ENCODE results near the gene KIF22.

DNA sequence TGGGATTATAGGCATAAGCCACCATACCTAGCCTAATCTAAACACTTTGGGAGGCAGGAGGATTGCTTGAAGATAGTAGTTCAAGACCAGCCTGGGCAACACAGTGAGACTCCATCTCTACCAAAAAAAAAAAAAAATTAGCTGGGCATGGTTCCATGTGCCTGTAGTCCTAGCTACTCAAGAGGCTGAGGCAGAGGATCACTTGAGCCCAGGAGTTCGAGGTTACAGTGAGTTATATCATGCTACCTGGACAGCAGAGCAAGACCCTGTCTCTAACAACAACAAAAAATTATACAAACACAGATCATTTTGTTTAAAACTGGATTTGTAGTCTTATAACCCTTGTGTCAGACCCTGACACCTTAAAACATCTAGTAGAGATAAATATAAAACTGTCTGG, 37.0 kb upstream of the KIF22 start:
- TF ChIP-seq POLR2A (IDR thresholded peaks at IDR 0.05) (no peak), POLR2AphosphoS5 (IDR thresholded peaks at IDR 0.05) (no peak), CTCF (IDR thresholded peaks at IDR 0.05) (no peak)

All from prostate gland (tissue), 2 donors.